PC-3 (cell line): ENCODE results near the gene GMPPB. TPM values are rescaled to one million over a fixed set of nuclear protein-coding genes. Genes with fewer than 3 reads are reported as not detected.

ENCODE experiments used
- ATAC-seq: fragments of 200-7000 bp; cut with Tn5 transposase; 2 replicates; pipeline ENCODE4 v1.9.1; 2020; ENCODE audit warnings: mild to moderate bottlenecking, moderate library complexity
- BruUV-seq: library from RNA; stranded (reverse); fragments of 400-500 nt; replicated peaks from 2 replicates; lab custom pipeline; 2021; lab: Mats Ljungman, UMichigan
- CTCF ChIA-PET: fragments of 300-600 bp; sonication (Branson Sonifier 250); formaldehyde crosslinking; loops from one replicate; lab custom pipeline; 2022; ENCODE audit warnings: antibody characterized with exemption; lab: Charles Lee
- POLR2A ChIA-PET: fragments of 300-600 bp; sonication (Branson Sonifier 250); formaldehyde crosslinking; loops from one replicate; lab custom pipeline; 2022; ENCODE audit warnings: antibody characterized with exemption; ENCODE audit not compliant: unreplicated experiment; lab: Charles Lee
- DNase-seq: peaks from one replicate; pipeline ENCODE4 v3.0.0-alpha.2; 2015
- H2AFZ ChIP-seq: fragments of 300-600 bp; sonication (generic); 2 replicates; pipeline ENCODE4 v1.6.0; 2016; ENCODE audit warnings: antibody characterized with exemption, low read length
- H3F3A ChIP-seq: fragments of 300-600 bp; sonication (generic); one replicate; pipeline ENCODE4 v1.6.0; 2017; ENCODE audit warnings: antibody characterized with exemption, low read length, control low read depth, mild to moderate bottlenecking; ENCODE audit not compliant: unreplicated experiment
- H3K27ac ChIP-seq: fragments of 300-600 bp; sonication (generic); 2 replicates; pipeline ENCODE4 v1.5.1; 2016; ENCODE audit warnings: mild to moderate bottlenecking, low read length
- H3K27me3 ChIP-seq: fragments of 300-600 bp; sonication (generic); 2 replicates; pipeline ENCODE4 v1.6.1; 2016; ENCODE audit warnings: low read length, mixed read lengths
- H3K36me3 ChIP-seq: fragments of 300-600 bp; sonication (generic); 2 replicates; pipeline ENCODE4 v1.6.1; 2016; ENCODE audit warnings: low read depth, mixed run types, low read length, mixed read lengths
- H3K4me1 ChIP-seq: fragments of 300-600 bp; sonication (generic); 2 replicates; pipeline ENCODE4 v1.5.1; 2016; ENCODE audit warnings: low read length; ENCODE audit not compliant: insufficient read depth
- H3K4me2 ChIP-seq: fragments of 300-600 bp; sonication (generic); 2 replicates; pipeline ENCODE4 v1.6.0; 2016; ENCODE audit warnings: low read length
- H3K4me3 ChIP-seq: fragments of 300-600 bp; sonication (generic); 2 replicates; pipeline ENCODE4 v1.5.1; 2016; ENCODE audit warnings: mild to moderate bottlenecking, low read length, mixed read lengths
- H3K79me2 ChIP-seq: fragments of 300-600 bp; sonication (generic); 2 replicates; pipeline ENCODE4 v1.6.1; 2017; ENCODE audit warnings: low read length, mixed read lengths
- H3K9ac ChIP-seq: fragments of 300-600 bp; sonication (generic); 2 replicates; pipeline ENCODE4 v1.6.0; 2016; ENCODE audit warnings: mild to moderate bottlenecking, low read length
- H3K9me2 ChIP-seq: fragments of 300-600 bp; sonication (generic); replicated peaks from 2 replicates; pipeline ENCODE4 v1.6.1; 2016; ENCODE audit warnings: mixed run types, low read length, mixed read lengths
- H3K9me3 ChIP-seq: fragments of 300-600 bp; sonication (generic); 2 replicates; pipeline ENCODE4 v1.6.1; 2016; ENCODE audit warnings: low read length, mixed read lengths
- H4K20me1 ChIP-seq: fragments of 300-600 bp; sonication (generic); 2 replicates; pipeline ENCODE4 v1.6.1; 2016; ENCODE audit warnings: low read length, mixed read lengths
- EZH2 ChIP-seq: fragments of 300-600 bp; sonication (generic); IDR thresholded peaks from one replicate; pipeline ENCODE4 v1.6.1; 2017; ENCODE audit warnings: antibody characterized with exemption, mild to moderate bottlenecking, low read length; ENCODE audit not compliant: unreplicated experiment
- EZH2phosphoT487 ChIP-seq: fragments of 300-600 bp; sonication (generic); IDR thresholded peaks from 2 replicates; pipeline ENCODE4 v1.6.1; 2018; ENCODE audit warnings: mild to moderate bottlenecking, antibody characterized with exemption, low read length, borderline replicate concordance
- intact Hi-C: fragments of 100-400 bp; cut with micrococcal nuclease; formaldehyde crosslinking; loops from 2 replicates; pipeline ENCODE4 v1.9.0; 2023
- total RNA-seq: library from RNA; depleted of rRNA; stranded (reverse); fragments of >200 nt; gene quantifications from 2 replicates; pipeline ENCODE4 v1.2.3, GENCODE V29; 2014
- TF ChIP-seq, protein P1 (sequence below): fragments of 300-600 bp; sonication (generic); conservative IDR thresholded peaks from 2 replicates; pipeline ENCODE4 v1.5.1; 2017; ENCODE audit warnings: antibody characterized with exemption, low read depth, mild to moderate bottlenecking, low read length

The GMPPB gene
- total RNA-seq, 1 experiment from 2014 or later = 69.5 TPM

GRCh38 chr3:49732597-49732996 lies 8.8 kb upstream of the GMPPB start:
- TF ChIP-seq EZH2phosphoT487 (no peak), EZH2 (no peak)
- TF ChIP-seq, protein P1, sequence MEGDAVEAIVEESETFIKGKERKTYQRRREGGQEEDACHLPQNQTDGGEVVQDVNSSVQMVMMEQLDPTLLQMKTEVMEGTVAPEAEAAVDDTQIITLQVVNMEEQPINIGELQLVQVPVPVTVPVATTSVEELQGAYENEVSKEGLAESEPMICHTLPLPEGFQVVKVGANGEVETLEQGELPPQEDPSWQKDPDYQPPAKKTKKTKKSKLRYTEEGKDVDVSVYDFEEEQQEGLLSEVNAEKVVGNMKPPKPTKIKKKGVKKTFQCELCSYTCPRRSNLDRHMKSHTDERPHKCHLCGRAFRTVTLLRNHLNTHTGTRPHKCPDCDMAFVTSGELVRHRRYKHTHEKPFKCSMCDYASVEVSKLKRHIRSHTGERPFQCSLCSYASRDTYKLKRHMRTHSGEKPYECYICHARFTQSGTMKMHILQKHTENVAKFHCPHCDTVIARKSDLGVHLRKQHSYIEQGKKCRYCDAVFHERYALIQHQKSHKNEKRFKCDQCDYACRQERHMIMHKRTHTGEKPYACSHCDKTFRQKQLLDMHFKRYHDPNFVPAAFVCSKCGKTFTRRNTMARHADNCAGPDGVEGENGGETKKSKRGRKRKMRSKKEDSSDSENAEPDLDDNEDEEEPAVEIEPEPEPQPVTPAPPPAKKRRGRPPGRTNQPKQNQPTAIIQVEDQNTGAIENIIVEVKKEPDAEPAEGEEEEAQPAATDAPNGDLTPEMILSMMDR = no peak
- Histone ChIP-seq H2AFZ (no peak overlapping the region), H3K4me3 (no peak overlapping the region), H3K79me2 (no peaks in the 10 kb centered on the region), H3K27ac (no peak overlapping the region), H4K20me1 (no peaks in the 10 kb centered on the region), H3K9me2 (no peaks in the 10 kb centered on the region), H3K4me2 (no peak overlapping the region), H3K9ac (no peak overlapping the region), H3K9me3 (no peaks in the 10 kb centered on the region), H3K4me1 (no peaks in the 10 kb centered on the region), H3K36me3 (peaks cover 34% of the 10 kb centered on the region), H3F3A (no peaks in the 10 kb centered on the region), H3K27me3 (no peaks in the 10 kb centered on the region)
- CTCF ChIA-PET = interaction anchor here (1.0 kb wide), 1 partner anchor 70 kb away, joined by 5 read pairs; the partner anchor contains the start of gene INKA1
- ATAC-seq (no peak), DNase-seq (no peak)
- no TSS peak for BruUV-seq
- intact Hi-C loops = no loop called here
- POLR2A ChIA-PET = interaction anchor here (0.6 kb wide), 1 partner anchor 146 kb away, joined by 7 read pairs; no protein-coding TSS in a partner anchor

DNA sequence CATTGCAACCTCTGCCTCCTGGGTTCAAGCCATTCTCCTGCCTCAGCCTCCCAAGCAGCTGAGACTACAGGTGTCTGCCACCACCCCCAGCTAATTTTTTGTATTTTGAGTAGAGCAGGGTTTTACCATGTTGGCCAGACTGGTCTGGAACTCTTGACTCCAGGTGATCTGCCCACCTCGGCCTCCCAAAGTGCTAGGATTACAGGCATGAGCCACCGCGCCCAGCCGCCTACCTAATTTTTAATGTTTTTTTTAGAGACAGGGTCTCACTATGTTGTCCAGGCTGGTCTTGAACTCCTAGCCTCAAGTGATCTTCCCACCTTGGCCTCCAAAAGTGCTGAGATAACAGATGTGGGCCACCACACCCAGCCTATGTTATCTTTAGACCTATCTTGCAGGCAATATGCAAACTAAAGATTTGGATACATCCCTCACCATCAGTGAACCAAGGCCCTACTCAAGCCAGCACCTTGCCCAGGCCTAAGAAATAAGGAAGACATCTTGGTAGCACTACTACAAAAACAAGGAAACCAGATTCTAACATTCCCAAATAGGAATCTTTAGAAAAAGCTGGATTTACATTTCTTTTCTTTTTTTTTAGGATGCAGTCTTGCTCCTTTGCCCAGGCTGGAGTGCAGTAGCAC lies 6.3 kb upstream of the GMPPB start:
- TF ChIP-seq EZH2phosphoT487 (no peak), EZH2 (no peak)
- TF ChIP-seq, protein P1 = no peak
- no peaks in the 10 kb centered on the region for H3K27me3 ChIP-seq
- no peaks in the 10 kb centered on the region for H3F3A ChIP-seq
- no peak overlapping the region for H2AFZ ChIP-seq
- H3K4me1 ChIP-seq = no peaks in the 10 kb centered on the region
- no peak overlapping the region for H3K4me2 ChIP-seq
- intact Hi-C loops = no loop called here
- ATAC-seq (no peak), DNase-seq (no peak)
- no peak overlapping the region for H3K4me3 ChIP-seq
- ChIA-PET POLR2A (no interaction called here), CTCF (no interaction called here)
- peaks cover 26% of the 10 kb centered on the region; the same call in 1 of the 2 replicates for H3K36me3 ChIP-seq
- no peaks in the 10 kb centered on the region for H3K9me2 ChIP-seq
- H4K20me1 ChIP-seq = no peaks in the 10 kb centered on the region
- H3K9ac ChIP-seq = no peak overlapping the region
- H3K27ac ChIP-seq = no peak overlapping the region
- no TSS peak for BruUV-seq
- H3K9me3 ChIP-seq = no peaks in the 10 kb centered on the region
- no peaks in the 10 kb centered on the region for H3K79me2 ChIP-seq

DNA sequence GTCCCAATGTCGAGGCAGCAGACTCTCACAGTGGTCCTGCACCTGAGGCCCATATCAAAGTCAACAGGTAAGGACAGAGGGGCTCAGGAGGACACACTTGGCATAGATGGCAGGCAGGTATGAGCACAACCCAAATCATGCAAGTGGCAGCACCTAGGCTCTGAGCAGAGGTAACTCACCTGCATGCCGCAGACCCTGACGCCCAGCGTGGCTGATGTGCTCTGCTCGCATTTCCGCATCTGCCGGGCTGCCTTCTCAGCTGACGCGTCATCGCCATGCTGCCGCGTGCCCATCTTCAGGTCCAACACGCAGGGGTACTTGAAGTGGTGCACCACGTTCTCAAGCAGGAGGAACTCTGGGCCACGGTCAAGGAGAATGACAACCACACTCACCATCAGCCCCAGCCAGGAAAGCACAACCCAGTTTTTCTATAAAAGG lies 4.2 kb upstream of the GMPPB start:
- Histone ChIP-seq H2AFZ (no peak overlapping the region), H3K4me1 (peaks cover 10% of the 10 kb centered on the region), H3K9me2 (no peaks in the 10 kb centered on the region), H3K36me3 (peaks cover 18% of the 10 kb centered on the region; the same call in 1 of the 2 replicates), H4K20me1 (no peaks in the 10 kb centered on the region), H3K27me3 (no peaks in the 10 kb centered on the region), H3K9me3 (no peaks in the 10 kb centered on the region), H3K4me3 (no peak overlapping the region), H3K27ac (no peak overlapping the region), H3F3A (no peaks in the 10 kb centered on the region), H3K4me2 (no peak overlapping the region), H3K9ac (no peak overlapping the region), H3K79me2 (peaks cover 7% of the 10 kb centered on the region)
- TF ChIP-seq, protein P1 = no peak
- TF ChIP-seq EZH2phosphoT487 = no peak
- TF ChIP-seq EZH2 = no peak
- ChIA-PET POLR2A (no interaction called here), CTCF (no interaction called here)
- no TSS peak for BruUV-seq
- intact Hi-C loops = no loop called here
- ATAC-seq (no peak), DNase-seq (no peak)
